GM19035 (cell line): Measurements from ENCODE around the gene OLIG1.

Experiments used
- ATAC-seq: cut with Tn5 transposase; IDR thresholded peaks from one replicate; pipeline ENCODE4 v1.9.1; 2021; ENCODE audit not compliant: unreplicated experiment

OLIG1 gene

DNA sequence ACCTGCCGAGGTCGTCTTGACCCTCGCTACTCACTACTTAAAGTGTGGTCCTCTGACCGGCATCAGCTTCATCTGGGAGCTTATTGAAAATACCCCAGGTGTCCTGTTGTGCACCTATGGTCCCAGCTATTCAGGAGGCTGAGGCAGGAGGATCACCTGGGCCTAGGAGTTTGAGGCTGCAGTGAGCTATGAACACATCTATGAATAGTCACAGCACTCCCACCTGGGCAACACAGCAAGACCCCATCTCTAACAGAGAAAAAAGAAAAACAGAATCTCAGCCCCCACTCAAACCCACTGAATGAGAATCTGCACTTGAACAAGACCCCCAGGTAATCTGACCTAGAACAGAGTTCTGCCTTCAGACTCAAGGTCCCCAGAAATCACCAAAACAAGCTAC is 8.7 kb upstream of the OLIG1 start:
- ATAC-seq = no peak

DNA sequence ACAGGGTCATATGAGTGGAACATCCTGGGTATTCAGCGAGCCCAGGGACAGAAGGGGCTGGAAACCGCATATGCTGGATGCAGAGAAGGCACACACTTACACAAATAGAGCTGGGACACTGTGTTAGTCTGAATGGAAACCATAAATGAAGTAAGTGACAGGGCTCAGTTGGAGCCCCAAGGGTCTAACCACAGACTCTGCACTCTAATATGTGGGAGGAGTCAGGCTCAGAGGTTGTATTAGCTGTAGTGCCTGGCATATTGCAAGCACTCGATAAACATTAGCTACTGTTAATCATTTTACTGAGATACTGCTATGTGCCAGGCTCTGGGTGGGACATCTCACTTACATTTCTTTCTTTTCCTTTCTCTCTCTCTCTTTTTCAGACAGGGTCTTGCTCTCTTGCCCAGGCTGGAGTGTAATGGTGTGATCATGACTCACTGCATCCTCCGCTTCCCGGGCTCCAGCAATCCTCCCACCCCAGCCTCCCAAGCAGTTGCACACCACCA is 6.5 kb upstream of the OLIG1 start:
- no peak for ATAC-seq

DNA sequence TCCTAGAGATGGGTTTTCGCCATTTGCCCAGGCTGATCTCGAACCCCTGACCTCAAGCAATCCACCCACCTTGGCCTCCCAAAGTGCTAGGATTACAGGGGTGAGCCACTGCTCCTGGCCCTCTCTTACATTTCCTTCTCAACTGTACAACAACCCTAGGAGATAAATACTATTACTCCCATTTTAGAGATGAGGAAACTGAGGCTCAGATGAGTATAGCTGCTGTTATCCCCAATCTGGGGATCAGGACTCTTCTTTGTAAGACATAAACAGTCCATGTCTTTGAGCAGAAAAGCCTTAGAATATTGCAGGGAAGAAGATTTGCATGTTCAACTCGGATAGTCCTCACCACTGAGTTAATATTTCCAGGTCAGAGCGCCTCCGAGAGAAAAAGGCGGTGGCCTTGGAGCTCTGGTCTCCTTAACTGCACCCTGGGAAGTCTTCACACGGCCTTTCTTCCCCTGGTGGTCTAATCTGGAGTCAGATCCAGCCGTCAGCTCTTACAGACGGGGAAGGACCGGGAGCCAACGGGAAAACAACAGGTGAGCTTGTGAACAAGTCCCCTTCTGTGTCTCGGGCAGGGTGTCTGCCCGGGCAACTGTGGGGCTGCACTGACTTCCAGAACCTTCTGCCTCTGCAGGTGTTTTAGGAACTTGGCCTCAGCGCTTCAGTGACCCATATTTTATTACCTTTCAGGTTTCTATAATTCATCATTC is 5.9 kb upstream of the OLIG1 start:
- no peak for ATAC-seq

DNA sequence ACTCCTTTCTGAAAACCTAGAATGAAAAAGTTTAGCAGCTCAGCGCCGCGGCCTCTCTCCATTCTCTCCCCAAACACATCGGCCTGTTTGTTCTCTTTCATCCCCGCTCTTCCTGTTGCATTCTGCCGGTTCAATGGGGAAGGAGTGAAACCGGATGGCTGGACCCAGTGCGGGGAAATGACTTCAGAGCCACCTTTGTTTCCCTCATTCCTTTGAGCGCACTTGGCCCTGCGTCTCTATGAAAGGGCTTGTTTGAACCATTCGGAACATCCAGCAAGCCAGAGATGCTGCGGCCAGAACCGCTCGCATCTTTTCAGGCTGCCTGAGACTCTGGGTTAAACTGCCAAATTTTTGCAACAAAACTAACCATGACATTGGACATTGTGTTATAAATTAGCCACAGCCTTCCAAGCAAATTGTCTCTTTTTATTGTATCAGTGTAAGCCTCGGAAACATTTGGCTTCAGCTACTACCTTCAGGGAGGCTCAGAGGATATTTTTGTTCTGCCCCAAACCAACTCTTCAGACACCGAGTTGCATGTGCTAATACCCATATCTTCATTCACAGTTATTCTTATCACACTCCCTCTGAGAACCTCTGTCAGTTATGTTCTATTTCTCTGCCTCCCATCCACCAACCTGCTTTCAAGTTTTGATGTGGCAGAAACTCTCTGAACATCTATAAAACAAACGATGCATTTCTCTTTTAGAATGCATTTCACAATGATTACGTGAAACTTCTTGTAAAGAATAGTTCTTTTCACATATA is 5.1 kb upstream of the OLIG1 start:
- ATAC-seq = no peak

DNA sequence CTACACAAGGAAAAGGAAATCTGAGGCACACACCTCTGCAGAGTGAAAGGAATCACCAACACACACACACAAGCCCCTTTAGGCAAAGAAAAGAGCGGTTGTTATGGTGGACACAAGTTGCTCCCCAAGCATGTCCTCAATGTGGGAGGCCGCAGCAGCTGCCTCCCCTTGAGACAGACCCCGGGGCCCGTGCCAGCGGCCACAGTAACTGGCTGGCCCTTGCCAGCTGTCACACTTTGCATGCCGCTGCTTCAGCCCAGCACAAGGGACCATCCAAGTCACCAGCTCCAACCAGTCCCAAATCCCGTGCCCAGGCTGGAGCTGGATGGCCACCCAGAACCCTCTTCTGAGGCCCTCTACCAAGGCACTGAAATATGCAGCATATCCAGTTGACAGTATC is 2.9 kb upstream of the OLIG1 start:
- ATAC-seq = no peak

DNA sequence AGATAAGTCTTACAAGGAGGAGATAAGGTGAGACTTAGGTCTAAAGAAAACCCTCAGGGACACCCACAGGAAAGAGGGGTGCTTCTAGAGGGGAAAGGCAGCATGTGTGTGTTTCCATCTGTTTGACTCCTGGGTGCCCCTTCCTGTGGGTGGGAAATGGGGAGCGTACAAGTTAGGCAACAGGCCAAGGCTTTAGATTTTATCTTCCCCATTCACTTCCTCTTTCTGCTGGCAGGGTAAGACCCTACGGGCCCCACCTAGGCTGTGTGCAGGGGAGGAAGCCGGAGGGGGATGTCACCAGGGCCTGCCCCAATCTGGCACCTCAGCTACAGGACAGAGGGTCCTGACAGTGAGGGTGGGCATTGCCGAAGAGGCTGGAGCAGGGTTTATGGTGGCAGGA is 2.5 kb upstream of the OLIG1 start:
- no peak for ATAC-seq

DNA sequence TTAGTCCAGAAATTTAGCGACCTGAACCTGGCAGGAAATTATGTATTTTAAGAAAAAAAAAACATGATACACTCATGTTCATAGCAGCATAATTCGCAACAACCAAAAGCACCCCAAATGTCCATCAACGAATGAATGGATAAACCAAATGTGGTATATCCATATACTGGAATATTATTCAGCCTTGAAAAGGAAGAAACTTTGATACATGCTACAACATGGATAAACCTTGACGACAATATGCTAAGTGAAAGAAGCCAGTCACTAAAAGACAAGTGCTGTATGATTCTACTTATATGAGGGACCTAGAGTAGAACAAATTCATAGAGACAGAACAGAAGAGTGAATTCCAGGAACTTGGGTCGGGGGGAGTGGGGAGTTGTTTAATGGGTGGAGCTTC is 698 bp upstream of the OLIG1 start:
- no peak for ATAC-seq

DNA sequence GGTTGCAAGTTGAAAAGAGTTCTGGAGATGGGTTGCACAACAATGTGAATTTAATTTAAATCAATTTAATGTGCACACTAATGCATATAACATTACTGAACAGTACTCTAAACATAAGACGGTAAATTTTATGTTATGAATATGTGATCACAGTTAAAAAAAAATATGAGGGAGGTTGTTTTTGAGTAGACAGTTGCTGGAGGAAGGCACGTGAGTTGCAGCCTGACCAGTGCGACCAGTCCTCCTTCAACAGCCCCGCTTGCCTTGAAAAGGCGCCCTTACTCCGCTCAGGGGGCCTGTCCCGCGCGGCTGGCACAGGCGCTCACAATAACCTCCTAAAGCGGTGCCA is 322 bp upstream of the OLIG1 start:
- ATAC-seq = no peak

DNA sequence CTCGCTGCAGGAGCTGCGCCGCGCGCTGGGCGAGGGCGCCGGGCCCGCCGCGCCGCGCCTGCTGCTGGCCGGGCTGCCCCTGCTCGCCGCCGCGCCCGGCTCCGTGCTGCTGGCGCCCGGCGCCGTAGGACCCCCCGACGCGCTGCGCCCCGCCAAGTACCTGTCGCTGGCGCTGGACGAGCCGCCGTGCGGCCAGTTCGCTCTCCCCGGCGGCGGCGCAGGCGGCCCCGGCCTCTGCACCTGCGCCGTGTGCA is 730 bp downstream of the OLIG1 start:
- no peak for ATAC-seq

DNA sequence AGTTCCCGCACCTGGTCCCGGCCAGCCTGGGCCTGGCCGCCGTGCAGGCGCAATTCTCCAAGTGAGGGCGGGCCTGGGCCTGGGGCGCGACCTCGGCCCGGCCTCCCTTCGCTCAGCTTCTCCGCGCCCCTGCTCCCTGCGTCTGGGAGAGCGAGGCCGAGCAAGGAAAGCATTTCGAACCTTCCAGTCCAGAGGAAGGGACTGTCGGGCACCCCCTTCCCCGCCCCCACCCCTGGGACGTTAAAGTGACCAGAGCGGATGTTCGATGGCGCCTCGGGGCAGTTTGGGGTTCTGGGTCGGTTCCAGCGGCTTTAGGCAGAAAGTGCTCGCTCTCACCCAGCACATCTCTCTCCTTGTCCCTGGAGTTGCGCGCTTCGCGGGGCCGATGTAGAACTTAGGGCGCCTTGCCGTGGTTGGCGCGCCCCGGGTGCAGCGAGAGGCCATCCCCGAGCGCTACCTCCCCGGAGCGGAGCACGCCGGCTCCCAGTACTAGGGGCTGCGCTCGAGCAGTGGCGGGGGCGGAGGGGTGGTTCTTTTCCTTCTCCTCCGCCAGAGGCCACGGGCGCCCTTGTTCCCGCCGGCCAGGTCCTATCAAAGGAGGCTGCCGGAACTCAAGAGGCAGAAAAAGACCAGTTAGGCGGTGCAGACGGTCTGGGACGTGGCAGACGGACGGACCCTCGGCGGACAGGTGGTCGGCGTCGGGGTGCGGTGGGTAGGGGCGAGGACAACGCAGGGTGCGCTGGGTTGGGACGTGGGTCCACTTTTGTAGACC is 1.2 kb downstream of the OLIG1 start:
- ATAC-seq = no peak

DNA sequence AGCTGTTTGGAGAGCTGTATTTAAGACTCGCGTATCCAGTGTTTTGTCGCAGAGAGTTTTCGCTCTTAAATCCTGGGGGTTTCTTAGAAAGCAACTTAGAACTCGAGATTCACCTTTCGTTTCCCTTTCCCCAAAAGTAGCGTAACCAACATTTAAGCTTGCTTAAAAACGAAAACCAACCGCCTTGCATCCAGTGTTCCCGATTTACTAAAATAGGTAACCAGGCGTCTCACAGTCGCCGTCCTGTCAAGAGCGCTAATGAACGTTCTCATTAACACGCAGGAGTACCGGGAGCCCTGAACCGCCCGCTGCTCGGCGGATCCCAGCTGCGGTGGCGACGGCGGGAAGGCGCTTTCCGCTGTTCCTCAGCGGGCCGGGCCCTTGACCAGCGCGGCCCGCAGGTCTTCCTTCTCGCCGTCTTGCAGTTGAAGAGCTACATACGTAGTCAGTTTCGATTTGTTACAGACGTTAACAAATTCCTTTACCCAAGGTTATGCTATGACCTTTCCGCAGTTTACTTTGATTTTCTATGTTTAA is 1.9 kb downstream of the OLIG1 start:
- no peak for ATAC-seq

DNA sequence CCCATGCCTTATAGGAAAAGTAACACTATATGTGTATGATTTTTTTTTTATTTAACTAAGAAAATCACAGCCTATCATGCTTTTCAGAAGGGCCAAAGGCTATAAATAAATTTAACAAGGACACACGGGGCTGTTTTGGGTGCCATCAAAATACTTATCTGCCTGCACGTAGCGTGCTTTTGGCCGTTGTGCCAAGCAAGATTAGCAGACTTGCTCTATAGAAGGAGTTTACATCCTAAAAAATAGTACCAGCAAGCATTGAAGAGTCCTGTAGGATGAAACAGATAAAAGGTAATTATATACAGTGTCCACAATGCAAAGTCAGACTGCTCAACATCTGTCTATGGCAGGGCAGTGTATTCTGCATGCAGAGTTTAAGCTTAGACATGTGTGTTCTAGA is 3.7 kb downstream of the OLIG1 start:
- no peak for ATAC-seq

DNA sequence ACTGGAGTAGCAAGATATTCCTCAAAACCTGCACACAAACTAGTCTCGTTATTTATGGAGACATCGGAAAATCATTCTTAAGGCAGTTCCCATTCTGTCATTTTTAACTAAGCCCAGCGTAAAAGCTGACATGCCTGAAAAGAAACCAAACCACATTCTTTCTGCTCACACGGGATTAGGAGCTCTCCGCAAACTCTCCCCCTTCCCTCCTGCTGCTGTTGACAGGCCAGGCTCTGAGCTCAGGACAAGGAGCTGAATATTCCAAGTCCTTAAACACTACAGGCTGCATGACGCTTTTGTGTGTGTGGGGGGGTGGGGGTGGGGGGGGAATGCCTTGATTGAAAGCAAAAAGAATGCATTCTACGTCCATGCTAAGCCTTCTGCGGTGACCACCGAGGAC is 5.2 kb downstream of the OLIG1 start:
- ATAC-seq = no peak

DNA sequence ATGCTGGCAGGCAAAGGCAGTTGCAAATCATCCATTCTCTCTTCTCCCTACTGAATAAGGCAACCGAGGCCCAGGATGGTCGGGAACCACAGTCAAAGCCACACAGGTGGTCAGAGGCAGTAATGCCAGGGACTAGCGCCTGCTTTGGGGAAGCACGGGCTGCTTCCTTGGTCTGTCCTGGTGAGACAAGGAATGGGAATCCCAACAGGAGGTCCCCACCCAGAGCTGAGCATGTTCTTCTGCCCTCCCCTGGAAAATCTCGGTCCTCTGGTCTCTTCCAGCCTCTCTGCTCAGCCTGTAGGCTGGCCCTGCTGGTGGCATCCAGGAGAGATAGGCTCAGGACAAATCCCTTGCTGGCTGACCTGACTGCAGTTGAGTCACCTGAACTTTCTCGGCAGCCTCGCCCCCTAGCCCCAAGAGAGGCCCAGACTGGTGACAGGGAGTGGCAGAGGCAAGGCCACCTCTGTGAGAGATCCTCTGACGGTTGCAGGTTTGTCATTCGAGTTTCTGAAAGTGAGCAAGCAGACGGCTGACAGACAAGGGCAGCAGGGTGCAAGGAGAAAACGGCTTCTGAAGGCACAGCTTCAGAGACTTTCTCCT is 5.8 kb downstream of the OLIG1 start:
- no peak for ATAC-seq

DNA sequence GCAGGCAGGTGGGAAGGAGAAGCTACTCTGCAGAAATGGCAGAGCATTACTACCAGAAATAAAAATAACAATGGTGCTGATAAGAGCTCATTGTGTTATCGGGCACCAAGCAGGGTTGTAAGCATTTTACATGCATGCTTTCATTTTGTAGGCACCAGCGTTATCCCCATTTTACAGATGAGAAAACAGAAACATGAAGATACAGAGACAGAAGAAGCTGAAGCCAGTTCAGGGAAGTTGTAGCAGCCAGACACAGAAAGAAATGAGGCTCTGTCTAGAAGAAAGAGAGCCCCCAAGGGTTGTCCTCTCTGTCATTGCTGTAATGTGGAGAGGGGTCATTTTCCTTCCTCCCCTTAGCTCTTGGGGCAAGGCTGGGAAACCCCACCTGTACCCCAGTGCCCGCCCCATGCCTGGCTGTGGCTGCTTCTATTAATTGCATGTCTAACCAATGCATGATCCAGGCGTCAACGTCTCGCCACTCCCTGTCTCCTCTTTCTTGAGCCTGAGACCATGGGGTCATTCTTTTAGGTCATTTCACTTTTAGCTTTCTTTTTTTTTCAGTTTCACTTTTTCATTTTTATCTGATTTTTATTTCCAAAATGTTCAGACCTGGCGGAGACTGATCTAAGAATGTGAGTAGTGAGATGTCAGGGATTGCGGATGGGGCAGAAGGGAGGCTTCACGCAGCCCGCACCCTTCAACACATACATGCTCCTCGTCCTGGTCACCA is 6.8 kb downstream of the OLIG1 start:
- ATAC-seq = no peak

DNA sequence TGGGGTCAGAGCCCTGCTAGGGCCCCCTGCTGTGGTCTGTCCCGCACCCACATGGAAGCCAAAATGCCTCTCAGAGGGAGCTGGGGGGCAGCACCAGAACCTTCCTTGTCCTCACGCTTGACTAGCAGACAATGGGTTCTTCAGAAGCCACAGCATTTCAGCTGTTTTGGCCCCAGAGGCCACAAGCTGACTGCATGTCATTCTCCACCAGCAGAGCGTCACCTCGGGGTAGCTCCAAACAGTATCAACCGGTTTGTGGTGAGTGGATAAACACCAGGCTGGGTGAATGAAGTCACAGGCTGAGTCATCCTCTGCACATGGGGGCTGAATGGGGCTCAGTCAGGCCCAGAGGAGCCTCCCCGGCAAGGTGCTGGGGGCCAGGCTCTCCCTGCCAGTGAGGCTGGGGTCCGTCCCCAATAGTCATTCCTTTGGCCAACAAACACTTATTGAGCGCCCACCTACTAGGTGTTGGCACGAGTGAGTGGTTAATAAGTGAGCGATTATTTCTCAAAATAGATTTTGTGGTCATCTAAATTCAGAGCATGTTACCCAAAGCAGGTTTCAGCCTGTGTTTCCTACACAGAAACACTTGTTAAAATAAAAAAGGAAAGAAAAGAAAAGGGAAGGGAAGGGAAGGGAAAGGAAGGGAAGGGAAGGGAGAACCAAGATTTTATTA is 9.1 kb downstream of the OLIG1 start:
- peak; percentile 94 for ATAC-seq

DNA sequence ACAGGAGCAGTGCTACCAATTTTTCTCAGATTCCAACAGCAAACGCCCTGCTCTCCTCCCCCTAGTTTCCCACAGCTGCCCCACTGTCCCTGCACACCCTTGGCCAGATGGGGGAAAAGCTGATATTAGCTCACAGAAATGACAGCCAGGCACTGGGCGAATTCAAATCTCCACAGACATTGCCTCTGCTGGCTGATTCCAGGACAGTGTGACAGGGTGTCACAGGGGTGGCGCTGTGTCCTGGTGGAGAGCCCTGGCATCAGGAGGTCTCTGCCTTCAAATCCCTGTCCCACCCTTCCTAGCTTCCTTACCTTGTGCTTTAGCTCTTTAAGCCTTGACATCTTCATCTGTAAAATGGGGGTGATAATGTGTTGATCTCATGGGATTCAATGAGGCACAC is 10.4 kb downstream of the OLIG1 start:
- no peak for ATAC-seq

DNA sequence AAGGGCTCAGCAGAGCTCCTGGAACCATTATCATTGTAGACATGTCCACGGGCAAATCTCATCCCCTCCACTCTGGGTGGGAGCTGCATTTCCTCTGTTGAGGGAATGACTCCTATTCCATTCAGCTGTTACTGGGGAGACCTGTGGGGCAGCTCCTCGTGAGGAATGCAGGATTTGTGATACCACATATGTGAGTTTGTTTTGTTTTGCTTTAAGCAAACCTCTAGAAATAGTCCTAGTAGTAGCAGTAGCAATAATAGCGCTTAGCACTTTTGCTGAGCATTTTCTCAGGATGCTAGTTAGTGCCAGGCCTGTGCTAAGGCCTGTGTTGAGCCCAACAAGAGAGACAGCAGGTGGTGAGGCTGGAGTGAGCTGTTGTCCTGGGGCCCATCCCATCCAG is 10.8 kb downstream of the OLIG1 start:
- ATAC-seq = no peak

DNA sequence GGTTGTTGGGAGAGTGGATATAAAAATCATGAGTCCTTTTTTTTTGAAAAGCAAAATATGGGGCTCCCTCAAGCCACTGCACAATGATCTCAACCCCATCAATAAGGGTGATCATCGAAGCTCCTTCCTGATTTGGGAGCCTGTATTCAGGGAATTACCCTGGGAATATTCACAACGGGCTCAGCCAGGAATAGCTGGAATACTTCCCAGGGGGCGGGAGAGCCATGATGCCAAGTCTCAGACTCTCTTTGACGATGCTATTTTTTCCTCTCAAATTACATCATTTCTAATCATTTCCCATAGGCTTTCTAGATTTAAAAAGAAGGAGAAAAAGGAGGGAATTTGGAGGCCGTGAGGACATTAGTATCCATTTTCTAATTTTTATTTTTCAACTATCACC is 18.4 kb downstream of the OLIG1 start:
- no peak for ATAC-seq

DNA sequence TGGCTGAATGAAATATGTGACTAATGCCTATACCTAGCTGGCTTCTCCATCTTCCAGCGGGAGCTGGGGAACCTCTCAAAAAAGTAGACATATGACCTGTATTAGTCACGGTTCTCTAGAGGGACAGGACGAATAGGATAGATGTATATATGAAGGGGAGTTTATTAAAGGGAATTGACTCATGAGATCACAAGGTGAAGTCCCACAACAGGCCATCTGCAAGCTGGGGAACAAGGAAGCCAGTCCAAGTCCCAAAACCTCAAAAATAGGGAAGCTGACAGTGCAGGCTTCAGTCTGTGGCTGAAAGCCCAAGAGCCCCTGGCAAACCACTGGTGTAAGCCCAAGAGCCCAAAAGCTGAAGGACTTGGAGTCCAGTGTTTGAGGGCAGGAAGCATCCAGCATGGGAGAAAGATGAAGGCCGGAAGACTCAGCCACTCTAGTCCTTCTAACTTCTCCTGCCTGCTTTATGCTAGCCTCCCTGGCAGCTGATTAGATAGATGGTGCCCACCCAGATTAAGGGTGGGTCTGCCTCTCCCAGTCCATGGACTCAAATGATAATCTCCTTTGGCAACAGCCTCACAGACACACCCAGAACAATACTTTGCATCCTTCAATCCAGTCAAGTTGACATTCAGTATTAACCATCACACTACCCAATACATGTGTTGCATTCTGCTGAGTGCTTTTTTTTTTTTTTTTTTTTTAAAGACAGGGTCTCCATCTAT is 19.6 kb downstream of the OLIG1 start:
- no peak for ATAC-seq
